Measurements from ENCODE around the gene SEC14L6.

Gene SEC14L6

DNA sequence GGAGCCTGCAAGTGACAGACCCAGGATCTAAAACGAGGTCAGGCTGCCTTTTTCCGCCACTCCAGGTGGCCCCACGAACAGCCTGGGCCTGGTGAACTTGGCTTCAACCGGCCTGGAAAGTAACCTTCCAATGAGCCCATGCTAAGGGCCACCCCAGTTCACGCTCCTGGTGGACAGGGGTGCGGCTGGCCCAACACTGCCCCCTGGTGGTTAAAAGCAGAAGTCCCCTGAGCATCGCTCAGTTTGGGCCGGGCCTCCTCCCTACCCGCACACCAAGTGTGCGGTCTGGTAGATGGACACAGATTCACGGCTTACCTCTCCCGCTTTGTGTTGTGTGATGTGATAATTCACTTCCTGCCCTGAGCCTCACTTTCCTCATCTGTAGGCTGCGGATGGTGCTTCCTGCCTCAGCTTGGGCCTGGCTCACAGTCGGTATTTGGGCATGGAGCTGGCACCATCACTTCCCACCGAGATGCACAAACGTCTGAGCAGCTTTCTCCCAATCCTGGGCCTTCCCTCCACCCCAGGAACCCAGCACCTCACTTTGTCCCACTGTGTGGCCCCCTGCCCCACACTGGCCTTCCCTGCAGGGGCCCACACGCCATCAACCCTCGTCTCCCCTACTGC lies 61.1 kb downstream of the SEC14L6 start:
- Histone ChIP-seq H3K36me3 (ENCODE audit: control insufficient read depth, insufficient read depth, low read length) (no peaks in the 10 kb centered on the region), H3K4me3 (ENCODE audit: insufficient read depth, low read depth, low read length, poor library complexity, severe bottlenecking) (no peak overlapping the region), H3K9me3 (ENCODE audit: control insufficient read depth, low read length) (no peaks in the 10 kb centered on the region), H3K27ac (ENCODE audit: insufficient read depth, low read length, poor library complexity, severe bottlenecking) (no peak overlapping the region), H3K4me1 (ENCODE audit: control insufficient read depth, insufficient read depth, low read length, poor library complexity, severe bottlenecking) (no peaks in the 10 kb centered on the region), H3K27me3 (replicated peaks; ENCODE audit: control insufficient read depth, insufficient read depth, low read length, poor library complexity, severe bottlenecking) (no peaks in the 10 kb centered on the region)
- DNase-seq: peak; percentile 52 to 66 (median 57)

DNA sequence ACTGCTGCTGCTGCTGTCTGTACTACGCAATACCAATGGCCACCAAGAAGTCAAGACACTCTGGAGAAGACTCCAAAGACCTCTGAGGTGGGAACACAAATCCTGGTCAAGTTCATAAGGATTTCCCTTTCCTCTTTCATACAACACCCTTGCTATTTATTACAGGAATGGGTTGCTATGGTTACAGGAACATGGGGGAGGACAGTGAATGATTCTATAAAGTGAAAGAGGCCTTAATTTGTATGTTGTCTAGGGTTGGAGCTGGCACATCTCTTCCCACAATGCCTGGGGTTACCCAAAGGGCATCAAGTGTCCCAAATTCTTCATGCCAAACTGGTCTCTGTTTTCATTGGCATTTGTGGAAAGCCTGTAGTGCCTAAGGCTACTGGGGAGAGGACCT lies 63.4 kb downstream of the SEC14L6 start:
- Histone ChIP-seq H3K27ac (ENCODE audit: insufficient read depth, low read length, poor library complexity, severe bottlenecking) (no peak overlapping the region), H3K4me3 (ENCODE audit: insufficient read depth, low read depth, low read length, poor library complexity, severe bottlenecking) (no peak overlapping the region)
- no peak for DNase-seq

DNA sequence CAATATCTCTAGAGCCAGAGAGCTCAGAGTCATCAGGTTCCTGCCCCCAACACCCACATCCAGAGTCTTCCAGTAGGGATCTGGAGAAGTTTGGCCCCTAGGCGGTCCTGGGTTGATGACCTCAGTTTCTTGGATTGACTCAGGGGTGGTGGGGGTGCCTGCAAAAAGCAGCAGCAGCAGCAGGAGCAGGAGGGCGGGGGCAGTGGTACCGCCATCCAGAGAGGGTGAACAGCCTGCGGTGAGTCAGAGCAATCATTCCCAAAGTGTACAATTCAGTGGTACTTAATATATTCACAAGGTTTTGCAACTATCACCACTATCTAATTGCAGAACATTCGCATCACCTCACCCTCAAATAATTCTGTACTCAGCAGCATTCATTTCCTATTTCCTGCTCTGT lies 64.8 kb downstream of the SEC14L6 start:
- no peaks in the 10 kb centered on the region for H3K27me3 ChIP-seq (replicated peaks; ENCODE audit: control insufficient read depth, insufficient read depth, low read length, poor library complexity, severe bottlenecking)
- no peaks in the 10 kb centered on the region for H3K4me1 ChIP-seq (ENCODE audit: control insufficient read depth, insufficient read depth, low read length, poor library complexity, severe bottlenecking)
- no peak overlapping the region for H3K27ac ChIP-seq (ENCODE audit: insufficient read depth, low read length, poor library complexity, severe bottlenecking)
- H3K9me3 ChIP-seq (ENCODE audit: control insufficient read depth, low read length): no peaks in the 10 kb centered on the region
- H3K4me3 ChIP-seq (ENCODE audit: insufficient read depth, low read depth, low read length, poor library complexity, severe bottlenecking): no peak overlapping the region
- no peak for DNase-seq
- no peaks in the 10 kb centered on the region for H3K36me3 ChIP-seq (ENCODE audit: control insufficient read depth, insufficient read depth, low read length)

More for the DNA sequence above, 63.4 kb downstream of the SEC14L6 start:
- Histone ChIP-seq H3K9me3 (ENCODE audit: control insufficient read depth, low read length) (no peaks in the 10 kb centered on the region), H3K27me3 (replicated peaks; ENCODE audit: control insufficient read depth, insufficient read depth, low read length, poor library complexity, severe bottlenecking) (no peaks in the 10 kb centered on the region), H3K4me1 (ENCODE audit: control insufficient read depth, insufficient read depth, low read length, poor library complexity, severe bottlenecking) (no peaks in the 10 kb centered on the region), H3K36me3 (ENCODE audit: control insufficient read depth, insufficient read depth, low read length) (no peaks in the 10 kb centered on the region)

DNA sequence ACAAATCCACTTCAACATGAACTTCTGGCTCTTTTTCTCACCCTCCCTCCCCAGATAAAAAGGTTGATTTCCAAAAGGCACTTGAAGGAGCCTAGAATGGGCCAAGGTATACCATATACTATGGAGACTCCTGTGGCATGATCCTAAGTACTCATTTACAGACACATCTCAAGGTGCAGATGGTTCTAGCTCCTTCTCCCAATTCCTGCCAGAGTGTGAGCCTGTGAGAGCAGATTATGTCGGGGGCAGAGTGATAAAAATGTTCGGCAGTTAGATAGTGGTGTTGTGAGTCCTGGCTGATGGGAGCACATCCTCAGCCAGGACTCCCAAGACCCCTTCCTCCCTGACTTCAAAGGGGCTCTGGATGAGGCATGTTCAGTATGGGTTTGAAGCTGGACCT lies 66.6 kb downstream of the SEC14L6 start:
- Histone ChIP-seq H3K4me1 (ENCODE audit: control insufficient read depth, insufficient read depth, low read length, poor library complexity, severe bottlenecking) (no peaks in the 10 kb centered on the region), H3K9me3 (ENCODE audit: control insufficient read depth, low read length) (no peaks in the 10 kb centered on the region), H3K27ac (ENCODE audit: insufficient read depth, low read length, poor library complexity, severe bottlenecking) (no peak overlapping the region), H3K4me3 (ENCODE audit: insufficient read depth, low read depth, low read length, poor library complexity, severe bottlenecking) (no peak overlapping the region), H3K36me3 (ENCODE audit: control insufficient read depth, insufficient read depth, low read length) (no peaks in the 10 kb centered on the region), H3K27me3 (replicated peaks; ENCODE audit: control insufficient read depth, insufficient read depth, low read length, poor library complexity, severe bottlenecking) (no peaks in the 10 kb centered on the region)
- no peak for DNase-seq

DNA sequence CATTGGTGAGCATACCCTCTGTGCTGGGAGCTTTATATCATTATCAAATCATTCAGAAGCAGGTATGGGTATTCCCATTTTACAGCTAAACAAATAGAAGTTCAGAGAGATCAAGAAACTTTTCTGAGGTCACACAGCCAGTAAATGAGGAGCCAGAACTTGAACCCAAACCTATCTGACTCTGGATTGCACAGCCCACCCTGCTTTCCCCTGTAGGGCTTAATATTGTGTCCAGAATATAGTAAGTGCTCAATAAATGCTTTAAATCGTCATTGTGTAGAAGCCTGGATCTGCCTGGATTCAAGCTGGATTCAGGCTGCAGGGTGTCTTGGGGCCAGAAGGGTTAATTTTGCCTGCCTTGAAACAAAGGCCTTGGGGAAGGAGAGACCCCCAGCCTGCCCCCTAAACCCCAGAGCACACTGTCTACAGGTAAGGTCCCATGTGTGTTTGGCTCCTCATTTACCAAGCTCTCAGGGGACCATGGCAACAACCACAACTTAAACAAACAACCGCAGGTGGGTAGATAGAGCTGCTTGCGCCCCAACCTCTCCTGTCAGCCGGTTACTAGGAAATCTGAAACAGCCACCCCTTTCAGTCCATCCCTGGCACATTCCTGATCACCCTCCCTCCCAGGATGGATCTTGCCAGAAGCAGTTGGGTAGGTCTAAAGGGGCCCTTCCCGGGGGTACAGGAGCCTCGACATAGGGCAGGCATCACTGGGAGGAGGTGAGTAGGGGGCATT lies 71.7 kb downstream of the SEC14L6 start:
- DNase-seq: peak in 2 of 3 donors; percentile 22 to 27
- Histone ChIP-seq H3K4me1 (ENCODE audit: control insufficient read depth, insufficient read depth, low read length, poor library complexity, severe bottlenecking) (no peaks in the 10 kb centered on the region), H3K36me3 (ENCODE audit: control insufficient read depth, insufficient read depth, low read length) (no peaks in the 10 kb centered on the region), H3K27ac (ENCODE audit: insufficient read depth, low read length, poor library complexity, severe bottlenecking) (no peak overlapping the region), H3K4me3 (ENCODE audit: insufficient read depth, low read depth, low read length, poor library complexity, severe bottlenecking) (no peak overlapping the region), H3K9me3 (ENCODE audit: control insufficient read depth, low read length) (no peaks in the 10 kb centered on the region), H3K27me3 (replicated peaks; ENCODE audit: control insufficient read depth, insufficient read depth, low read length, poor library complexity, severe bottlenecking) (peaks cover 4% of the 10 kb centered on the region)

DNA sequence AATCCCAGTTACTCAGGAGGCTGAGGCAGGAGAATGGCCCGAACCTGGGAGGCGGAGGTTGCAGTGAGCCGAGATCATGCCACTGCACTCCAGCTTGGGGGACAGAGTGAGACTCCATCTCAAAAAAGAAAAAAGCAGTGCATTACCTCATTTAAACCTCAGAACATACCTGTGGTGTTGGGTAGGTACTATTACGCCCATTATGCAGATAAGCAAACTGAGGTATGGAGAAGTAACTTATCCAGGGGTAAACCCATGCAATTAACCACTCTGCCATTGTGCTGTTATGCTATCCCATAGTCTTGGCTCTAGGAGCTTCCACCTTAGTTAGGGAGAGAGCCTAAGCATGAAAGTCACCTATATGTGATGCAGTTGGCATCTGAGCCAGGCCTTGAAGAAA lies 72.4 kb downstream of the SEC14L6 start:
- DNase-seq: no peak
- H3K27me3 ChIP-seq (replicated peaks; ENCODE audit: control insufficient read depth, insufficient read depth, low read length, poor library complexity, severe bottlenecking): peaks cover 6% of the 10 kb centered on the region
- no peaks in the 10 kb centered on the region for H3K9me3 ChIP-seq (ENCODE audit: control insufficient read depth, low read length)
- H3K36me3 ChIP-seq (ENCODE audit: control insufficient read depth, insufficient read depth, low read length): no peaks in the 10 kb centered on the region
- H3K27ac ChIP-seq (ENCODE audit: insufficient read depth, low read length, poor library complexity, severe bottlenecking): no peak overlapping the region
- H3K4me3 ChIP-seq (ENCODE audit: insufficient read depth, low read depth, low read length, poor library complexity, severe bottlenecking): no peak overlapping the region
- no peaks in the 10 kb centered on the region for H3K4me1 ChIP-seq (ENCODE audit: control insufficient read depth, insufficient read depth, low read length, poor library complexity, severe bottlenecking)

DNA sequence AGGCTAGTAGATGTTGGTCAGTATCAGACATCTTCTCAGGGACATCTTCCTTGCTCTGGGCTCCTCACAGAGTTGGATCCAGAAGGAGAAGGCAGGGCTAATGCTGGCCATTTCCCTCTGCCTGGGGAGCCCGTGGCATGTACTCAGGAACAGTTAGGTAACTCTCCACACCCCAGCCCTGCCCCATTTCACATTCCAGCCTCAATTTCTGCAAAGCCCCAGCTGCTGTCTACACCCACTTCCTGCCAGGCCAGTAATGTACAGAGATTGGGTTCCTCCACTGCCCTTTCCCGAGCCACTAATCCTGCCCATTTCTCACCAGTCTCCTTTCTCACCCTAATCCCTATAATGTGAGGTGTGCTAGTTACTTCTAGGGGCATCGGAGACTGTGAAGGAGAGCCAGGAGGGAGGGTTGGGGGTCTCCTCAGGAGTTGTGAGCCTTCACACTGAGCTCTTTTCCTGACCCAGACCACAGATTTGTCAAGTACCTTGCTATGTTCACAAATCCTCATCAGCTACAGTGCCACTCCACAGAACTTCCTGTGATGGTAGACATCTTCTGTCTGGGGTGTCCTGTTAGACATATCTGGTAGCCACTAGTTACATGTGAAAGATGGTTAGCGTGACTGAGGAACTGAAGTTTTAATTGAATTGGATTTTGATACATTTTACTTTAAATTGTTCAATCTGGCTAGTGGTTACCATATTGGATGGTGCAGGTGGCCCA lies 73.4 kb downstream of the SEC14L6 start:
- H3K27me3 ChIP-seq (replicated peaks; ENCODE audit: control insufficient read depth, insufficient read depth, low read length, poor library complexity, severe bottlenecking): peaks cover 6% of the 10 kb centered on the region
- no peak for DNase-seq

More for the DNA sequence above, 73.4 kb downstream of the SEC14L6 start:
- no peak overlapping the region for H3K4me3 ChIP-seq (ENCODE audit: insufficient read depth, low read depth, low read length, poor library complexity, severe bottlenecking)
- H3K4me1 ChIP-seq (ENCODE audit: control insufficient read depth, insufficient read depth, low read length, poor library complexity, severe bottlenecking): no peaks in the 10 kb centered on the region
- H3K27ac ChIP-seq (ENCODE audit: insufficient read depth, low read length, poor library complexity, severe bottlenecking): no peak overlapping the region
- no peaks in the 10 kb centered on the region for H3K9me3 ChIP-seq (ENCODE audit: control insufficient read depth, low read length)
- no peaks in the 10 kb centered on the region for H3K36me3 ChIP-seq (ENCODE audit: control insufficient read depth, insufficient read depth, low read length)

All from effector memory CD4-positive, alpha-beta T cell (primary cell).